ENCODE data around the gene C16orf54.

DNA sequence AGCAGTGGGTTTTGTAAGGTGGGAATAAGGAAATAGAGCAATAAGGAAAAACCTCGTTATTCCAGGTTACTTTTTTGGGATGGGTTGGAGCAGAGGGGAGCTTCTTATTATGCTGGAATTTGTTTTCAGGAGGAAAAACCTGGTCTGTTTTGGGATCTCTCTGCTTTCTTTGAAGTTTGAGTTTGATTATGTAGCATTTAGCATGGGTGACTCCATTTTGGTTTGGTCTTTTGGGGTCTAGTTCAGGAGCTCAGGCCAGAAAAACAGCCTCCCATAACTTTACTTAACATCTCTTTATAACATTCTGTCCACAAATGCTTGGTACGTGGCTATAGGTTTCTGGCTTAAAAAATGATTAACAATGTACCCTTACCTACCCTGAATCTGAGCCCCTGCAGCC lies 23.7 kb upstream of the C16orf54 start:
- TF ChIP-seq POLR2A (IDR thresholded peaks at IDR 0.05; ENCODE audit: low read depth, low read length) (no peak), TAF1 (IDR thresholded peaks at IDR 0.05; ENCODE audit: borderline replicate concordance, low read depth, low read length) (no peak), POLR2AphosphoS5 (IDR thresholded peaks at IDR 0.05; ENCODE audit: low read depth, low read length) (no peak)

Measured in GM12892 (cell line).